HG02981 (cell line): ENCODE results near the gene MLPH.
"Not testable (repeated sequence)": the region's sequence is repeated elsewhere in the genome, so short reads cannot be mapped to it uniquely, and the experiment has no call there.

Experiments
- ATAC-seq: cut with Tn5 transposase; IDR thresholded peaks from one replicate; pipeline ENCODE4 v1.9.1; 2021; ENCODE audit warnings: mild to moderate bottlenecking, moderate library complexity; ENCODE audit not compliant: unreplicated experiment

Gene MLPH

DNA sequence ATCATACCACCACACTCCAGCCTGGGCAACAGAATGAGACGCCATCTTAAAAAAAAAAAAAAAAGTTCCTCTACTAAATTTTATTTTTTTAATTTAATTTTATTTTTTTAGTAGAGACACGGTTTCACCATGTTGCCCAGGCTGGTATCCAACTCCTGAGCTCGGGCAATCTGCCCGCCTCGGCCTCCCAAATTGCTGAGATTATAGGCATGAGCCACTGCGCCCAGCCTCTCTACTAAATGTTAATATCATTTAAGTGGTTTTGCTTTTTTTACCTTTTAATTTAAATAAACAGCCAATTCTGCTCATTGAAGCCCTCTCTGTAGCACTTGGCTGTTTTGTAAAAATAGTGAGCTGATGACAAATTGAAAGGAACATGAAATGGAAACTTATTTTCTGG is 94.3 kb downstream of the MLPH start:
- ATAC-seq, result no peak

DNA sequence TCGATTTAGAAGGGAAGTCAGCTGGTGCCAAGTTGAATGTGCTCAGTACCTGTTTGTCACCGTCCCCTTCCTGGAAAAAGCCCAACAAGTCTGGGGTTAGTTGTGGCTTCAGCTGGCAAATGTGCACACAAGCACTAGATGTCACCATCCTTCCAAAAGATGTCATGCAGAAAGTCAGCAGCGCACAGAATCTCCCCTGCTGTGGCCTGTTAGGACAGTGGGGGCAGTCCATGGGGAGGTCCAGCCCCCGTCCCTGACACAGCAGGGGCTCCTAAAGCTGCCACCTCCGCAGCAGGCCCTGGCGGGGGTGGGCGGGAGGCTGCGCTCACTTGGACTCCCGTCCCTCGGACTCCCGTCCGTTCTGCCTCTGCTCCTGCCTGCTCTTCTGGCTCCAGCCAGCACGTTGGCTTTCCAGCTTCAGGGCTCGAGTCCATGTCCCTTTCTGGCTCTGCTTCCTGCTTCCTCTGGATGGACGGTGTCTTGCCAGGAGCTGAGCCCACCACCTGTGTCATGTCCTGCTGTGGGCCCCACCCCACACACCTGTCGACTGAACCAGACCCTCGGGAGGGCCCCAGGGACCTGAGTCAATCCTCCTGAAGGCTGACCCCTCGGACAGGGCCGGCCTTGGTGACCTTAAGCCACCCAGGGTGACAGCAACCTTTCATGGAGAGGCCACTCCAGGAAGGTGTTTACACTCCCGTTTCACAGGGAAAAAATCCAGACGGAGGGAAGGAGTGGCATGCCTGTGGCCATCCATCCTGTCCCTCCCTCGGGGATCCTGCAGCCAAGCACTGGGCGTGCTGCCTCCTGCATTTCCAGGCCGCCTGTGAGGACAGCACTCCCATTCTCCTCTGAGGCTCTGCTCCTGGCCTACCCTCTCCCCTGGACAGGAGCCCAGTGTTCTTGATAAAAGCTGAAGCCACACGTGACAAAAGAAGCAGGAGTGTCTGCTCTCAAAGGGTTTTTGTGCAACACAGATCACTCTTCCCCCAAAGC is 95.0 kb downstream of the MLPH start:
- ATAC-seq, result no peak

DNA sequence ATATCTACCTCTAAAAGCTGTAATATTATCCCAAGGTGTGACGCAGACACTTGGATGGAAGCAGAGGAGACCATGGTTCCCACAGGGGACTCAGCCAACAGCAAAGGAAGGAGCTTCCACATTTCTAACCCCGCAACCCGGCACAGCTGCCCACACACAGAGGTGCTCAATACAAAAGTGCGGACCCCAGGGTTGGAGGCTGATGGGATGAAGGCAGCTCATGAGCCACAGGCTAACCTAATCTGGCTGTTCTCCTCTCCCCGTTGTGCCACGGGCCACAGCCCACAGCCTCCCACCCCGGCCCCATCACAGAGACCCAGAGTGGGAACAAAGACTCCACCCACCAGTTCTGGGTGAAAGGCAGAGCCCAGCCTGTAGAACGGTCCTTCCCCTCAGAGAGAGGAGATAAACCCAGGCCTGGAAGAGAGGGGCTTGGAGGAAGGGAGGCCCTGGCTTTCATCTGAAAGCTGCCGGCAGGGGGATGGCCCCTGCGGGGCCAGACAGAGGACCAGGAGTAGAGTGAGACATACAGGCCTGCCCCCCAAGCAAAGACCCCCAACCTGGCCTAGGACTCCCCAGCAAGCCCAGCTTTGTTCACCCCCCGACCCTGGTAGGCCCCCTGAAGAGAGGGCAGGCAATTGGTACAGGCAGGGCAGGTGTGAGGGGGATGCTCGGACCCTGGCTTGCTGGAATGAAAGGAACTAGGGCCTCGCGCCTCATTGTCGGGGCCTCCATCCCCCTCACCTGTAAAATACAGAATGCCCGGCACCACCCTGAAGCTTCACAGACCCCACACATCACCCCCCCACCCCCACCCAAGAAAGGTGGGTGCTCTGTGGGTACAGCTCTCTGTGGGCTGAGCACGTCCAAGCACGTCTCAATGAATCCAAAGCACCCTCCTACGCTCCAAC is 96.6 kb downstream of the MLPH start:
- no peak for ATAC-seq

DNA sequence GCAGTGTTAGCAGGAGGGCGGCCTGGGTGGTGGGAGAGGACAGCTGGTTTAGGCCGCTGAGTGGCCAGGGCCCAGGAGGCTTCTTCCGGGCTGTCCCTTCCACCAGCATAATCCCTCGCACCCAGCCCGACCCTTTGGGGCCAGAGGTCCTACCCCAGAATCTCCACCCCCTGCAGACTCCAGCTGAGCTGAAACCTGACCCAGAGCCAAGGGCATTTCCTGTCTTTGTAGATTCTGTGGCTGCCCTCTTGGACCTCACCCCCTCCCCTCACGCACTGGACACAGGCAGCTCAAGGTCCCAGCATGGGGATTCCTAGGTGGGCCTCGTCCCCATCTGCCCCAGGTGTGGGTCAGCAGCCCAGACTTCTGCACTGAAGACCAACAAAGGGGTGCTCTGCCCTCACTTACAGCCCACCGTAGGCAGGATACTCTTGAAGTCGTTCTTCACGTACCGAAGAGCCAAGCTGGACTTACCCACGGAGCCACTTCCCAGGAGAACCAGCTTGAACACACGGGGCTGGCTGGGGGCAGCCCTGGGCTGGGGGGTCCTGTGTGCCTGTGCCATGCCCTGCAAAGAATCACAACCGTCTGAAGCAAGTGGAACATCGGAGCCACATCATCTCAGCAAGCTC is 98.7 kb downstream of the MLPH start:
- no peak for ATAC-seq

DNA sequence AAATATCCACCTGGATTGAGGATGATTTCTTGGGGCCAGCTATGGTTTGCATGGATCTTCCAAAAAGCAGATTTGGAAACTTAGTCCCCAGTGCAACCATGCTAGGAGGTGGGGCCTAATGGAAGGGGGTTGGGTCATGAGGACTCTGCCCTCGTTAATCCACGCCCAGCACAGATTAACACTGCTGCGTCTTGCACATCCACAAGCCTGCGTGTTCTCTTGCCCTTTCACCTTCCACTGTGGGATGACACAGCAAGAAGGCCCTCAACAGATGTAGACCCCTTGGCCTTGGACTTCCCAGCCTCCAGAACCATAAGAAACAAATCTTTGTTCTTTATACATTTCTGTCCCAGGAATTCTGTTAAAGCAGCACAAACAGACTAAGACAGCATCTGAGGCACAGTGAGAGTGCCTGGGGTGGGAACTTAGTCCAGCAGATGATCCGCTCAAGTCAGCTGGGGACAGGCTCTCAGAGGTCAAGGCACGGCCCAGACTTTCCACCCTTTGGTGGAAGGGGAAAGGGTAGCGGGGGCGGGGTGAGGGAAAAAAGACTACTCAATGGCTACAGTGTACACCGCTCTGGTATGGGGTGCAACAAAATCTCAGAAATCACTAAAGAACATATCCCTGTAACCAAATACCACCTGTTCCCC is 101.1 kb downstream of the MLPH start:
- ATAC-seq, result no peak

DNA sequence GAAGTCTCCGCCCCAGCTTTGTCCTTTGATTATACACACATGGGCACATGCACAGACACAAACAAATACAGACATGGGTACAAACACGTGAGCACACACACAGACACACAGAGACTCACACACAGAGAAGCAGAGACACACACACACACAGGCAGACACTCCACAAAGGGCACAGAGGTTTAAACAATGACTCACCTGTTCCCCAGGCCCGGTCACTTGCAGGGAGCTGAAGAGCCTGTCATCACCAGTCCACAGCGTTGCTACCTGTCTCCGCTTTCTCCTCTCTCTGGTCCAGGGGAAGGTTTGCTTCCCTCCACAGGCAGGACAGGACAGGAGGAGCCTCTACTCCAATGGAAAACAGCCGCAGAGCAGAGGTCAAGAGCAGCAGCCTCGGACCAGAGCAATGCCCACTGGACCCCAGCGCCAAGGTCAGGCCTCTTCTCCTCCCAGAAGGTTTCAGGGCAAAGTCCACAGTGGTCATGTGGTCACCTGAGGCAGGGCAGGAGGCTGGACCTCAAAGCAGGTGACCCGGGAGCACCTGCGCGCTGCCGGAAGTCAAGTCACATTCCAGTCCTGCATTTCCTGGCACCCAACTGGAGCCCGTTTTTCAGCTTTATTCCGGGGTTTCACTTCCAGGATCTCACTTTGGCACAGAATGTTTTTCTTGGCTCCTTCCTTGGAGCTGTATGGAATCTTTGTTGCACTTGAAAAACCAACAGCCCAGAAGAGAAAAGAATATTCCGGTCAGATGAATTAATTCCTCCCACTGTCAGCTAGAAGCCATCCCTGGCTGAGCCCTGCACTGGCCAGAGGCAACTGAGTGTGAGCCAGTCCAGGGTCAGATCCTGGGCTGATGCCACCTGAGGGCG is 103.5 kb downstream of the MLPH start, which contains the start of gene RAB17:
Gene RAB17, minus strand, starts transcription at position 463 of the 869 bp plus-strand sequence. CDS start 4,580 bp downstream, outside the sequence.
- no peak for ATAC-seq

DNA sequence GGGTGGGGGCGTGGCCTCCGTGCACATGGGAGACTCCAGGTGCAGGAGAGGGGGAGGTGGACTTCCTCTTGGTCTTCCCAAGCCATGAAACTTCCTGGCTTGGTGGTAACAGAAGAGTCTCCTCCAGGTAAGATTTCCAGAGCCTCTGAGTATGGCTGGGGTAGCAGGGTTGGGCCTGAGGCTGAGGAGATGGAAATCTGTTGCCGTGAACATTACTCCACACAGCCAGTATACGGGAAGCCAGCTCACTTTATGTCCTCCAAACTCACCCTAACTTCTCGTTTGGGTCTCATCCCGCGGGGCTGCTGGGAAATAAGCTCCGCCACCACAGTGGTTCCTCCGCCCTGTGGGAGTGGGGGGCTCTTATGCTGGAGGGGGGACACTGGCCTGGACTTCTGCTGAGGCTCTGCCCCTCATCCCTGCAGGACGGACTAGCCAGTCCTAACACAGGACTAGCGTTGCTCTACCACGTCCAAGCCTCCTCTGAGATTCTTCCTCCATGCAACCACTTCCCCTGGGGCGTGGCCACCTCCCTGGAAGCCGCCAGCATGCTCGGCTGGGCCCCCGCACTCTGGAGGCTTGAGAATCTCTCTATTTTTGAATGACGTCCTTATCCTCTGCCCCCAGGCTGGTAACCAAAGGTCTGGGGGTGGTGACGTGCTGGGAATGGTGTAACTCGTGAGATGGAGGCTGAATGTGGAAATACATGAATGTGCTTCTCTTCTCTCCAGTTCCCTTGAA is 104.3 kb downstream of the MLPH start:
- no peak for ATAC-seq

DNA sequence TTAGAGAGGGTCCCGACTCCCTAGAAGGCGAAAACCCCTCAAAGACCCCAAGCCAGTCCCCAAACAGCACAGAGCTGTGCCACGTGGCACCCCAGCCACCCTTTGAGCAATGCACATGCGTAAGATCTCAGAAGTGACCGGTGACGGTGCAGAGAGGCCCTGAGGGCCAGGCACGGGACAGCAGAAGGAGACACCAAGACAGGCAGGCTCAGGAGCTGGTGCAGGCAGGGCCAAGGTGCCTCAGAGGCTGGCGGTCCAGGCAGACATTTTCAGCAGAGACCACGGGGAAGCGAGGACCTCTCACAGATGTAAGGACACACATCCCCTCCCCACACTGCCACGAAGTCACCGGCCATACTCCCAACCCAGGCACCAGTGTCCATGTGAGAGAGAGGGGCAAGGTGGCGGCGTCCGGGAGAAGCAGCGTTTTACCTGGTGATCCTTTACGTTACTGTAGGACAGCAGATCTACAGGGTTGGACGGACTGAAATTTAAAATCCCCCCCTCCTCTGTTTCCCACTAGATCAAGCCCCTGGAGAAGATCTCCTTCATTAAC is 105.5 kb downstream of the MLPH start:
- no peak for ATAC-seq

DNA sequence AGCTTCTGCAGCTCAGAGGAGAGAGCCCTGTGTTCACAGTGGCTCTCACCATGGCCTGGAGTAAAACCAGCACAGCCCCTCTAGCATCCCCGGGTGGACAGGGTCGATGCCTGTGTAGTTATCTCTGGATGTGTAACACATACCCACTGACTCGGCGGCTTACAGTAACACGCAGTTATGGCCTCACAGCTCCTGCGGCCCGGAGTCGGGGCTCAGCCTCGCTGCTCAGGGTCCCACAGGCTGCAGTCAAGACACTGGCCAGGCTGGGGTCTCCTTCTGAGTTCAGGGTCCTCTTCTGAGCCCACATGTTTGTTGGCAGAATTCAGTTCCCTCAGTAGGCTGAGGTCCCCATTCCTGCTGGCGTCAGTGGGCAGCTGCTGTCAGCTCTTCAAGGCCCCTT is 106.0 kb downstream of the MLPH start:
- ATAC-seq, result no peak

DNA sequence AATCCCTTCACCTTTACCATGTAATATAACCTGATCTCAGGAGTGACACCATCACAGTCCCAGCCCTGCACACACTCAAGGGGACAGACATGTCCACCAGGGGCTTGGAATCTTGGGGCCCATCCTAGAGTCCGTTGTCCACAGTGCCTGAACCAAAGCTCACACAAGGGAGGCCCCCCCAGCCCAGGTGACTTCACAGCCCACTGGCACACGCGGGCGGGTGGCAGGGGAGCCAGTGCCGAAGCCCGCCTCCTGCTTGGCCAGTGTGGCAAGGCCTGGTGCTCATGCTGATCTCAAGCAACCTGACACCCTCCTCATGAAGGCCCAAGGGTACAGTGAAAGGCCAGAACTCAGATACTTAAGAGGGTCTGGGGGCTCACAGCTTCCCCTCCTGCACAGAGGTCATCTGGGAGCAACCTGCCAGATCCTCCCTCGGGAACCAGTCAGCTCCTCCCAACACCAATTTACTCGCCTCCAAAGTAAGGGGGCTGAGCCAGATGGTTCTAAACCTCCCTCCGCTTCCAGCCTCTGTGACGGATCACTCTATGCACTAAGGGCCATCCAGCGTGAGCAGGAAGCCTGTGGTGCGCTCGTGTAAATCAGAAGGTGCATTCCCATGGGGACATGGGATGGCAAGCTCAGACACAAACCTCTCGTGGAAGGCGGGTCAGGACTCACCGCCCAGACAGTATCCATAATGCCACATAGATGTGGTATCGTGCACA is 106.7 kb downstream of the MLPH start:
- no peak for ATAC-seq

DNA sequence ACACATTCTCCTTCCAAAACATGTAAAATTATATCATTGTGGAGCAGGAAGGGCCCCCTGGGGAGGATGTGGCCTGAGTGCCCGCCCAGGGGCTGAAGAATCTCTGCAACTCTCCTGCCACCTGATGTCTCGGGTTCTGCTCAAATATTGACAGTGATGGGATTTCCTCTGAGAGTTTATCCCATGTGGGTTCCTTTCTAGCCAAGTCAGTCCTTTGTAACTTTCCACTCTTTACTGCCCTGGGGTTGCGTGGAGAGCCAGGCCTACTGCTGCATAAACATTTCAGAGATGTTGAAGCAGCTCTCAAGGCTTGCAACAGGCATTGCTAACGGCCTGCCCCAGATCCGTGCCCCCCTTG is 107.4 kb downstream of the MLPH start:
- no peak for ATAC-seq

DNA sequence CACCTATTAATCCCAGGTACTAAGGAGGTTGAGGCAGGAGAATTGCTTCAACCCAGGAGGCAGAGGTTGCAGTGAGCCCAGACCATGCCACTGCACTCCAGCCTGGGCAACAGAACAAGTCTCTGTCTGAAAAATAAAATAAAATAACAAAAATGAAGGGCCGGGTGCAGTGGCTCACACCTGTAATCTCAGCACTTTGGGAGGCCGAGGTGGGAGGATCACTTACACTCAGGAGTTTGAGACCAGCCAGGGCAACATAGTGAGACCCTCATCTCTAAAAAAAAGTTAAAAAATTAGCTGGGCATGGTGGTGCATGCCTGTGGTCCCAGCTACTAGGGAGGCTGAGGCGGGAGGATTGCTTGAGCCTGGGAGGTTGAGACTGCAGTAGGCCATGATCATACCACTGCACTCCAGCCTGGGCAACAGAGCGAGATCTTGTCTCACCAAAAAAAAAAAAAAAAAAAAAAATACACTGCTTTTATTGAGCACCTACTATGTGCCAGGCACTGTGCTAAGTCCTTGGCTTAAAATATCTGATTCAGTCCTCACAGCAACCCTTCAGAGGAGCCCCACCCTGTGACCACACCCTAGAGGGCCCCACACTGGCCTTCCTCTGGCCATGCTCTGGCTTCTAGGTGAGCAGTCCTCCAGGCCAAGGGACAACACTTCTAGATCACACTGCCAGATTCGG is 108.9 kb downstream of the MLPH start:
- not testable (repeated sequence) for ATAC-seq

DNA sequence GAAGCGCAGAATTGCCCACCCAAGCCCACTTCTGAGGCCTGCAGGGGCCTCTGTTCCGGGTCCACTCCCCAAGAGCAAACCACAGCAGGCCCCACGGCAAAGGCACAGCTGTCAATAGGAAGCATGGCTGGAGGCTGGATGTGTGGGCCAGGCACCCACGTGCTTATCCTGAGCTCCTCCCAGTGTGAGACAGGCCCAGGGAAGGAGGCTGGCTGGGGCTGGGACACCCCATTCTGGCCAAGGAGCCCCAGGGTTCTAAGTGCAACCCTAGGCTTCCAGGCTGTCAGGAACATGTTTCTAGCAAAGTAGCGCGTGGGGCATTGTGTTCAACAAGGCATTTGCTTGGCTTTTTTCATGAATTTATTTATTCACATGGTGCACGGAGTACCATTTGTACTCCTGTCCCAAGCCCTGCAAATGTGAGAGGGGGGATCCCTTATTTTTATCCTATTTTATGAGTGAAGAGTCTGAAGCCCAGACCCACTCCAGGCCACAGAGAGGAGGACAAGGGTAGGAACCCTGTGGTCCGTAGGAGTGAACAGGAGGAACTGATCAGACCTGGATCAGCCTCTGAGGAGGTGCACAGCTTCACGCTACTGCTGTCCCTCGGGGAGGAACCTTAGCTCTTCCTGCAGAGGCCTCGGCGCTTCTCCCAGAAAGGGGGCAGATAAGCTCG is 109.6 kb downstream of the MLPH start:
- no peak for ATAC-seq

DNA sequence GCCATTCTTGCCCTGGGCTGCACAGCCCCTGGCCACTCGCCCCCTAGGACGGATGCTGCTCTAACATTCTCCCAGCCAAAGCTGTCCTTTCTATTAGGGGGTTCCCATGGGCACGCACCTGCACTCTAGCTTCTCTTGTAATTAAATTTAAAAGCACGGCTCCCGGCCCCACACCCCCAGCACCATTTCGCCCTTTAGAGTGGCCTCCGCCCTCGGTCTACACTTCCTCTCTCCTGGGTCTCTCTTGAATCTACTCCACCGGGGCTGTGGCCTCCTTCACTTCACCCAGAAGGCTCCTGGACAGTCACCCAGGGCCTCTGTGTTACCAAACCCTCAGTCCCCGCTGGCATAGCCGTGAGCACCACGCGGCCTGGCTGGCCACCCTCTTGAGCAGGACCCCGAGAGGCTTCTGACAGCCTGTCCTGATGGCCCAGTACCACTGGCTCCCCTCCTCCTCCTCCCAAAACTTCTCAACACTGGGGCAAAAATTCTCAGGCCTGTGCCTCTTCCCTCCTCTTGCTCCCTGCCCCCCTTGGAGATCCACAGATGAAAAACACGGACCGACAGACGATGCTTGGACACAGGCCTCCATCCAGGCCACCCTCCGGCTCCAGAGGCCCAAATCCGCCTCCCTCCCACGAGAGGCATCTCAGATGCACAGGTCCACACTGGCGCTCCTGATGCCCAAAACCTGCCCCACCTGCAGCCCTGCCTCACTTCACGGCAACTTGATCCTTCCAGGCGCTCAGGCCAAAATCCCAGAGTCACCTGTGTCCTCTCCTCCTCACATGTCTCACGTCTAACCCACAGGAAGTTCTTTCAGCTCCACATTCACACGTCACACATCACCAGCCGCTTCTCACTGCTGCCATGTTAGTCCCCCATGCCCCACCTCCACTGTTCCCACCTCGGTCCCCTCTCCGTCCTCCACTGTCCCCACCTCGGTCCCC is 110.4 kb downstream of the MLPH start:
- no peak for ATAC-seq

DNA sequence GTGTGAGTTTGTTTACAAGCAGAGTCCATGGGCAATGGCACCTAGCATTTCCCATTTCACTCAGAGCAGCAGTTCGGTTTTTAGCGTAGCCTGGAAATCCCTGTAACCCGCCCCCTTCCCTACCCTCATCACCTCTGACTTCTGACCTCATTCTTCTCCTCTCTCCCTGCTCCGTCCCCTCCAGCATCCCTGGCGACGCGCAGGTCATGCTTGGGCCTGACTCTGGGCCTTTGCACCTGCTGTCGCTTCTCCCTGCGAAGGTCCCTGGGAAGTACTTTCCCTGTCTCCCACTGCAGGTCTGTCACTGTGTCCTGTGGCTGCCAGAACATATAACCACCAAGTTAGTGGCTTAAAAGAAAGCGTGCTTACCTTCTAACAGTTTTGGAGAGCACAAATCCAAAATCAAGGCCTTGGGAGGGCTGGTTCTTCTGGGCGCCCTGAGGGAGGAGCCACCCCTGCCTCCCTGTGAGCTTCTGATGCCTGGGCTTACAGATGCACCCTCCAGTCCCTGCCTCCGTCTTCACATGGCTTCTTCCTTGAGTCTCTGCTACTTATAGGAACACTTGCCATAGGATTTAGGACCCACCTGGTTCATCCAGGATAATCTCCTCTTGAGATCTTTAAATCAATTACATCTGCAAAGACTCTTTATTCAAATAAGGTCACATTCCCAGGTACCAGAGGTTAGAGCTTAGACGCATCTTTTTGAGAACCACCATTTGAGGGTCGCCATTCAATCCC is 111.6 kb downstream of the MLPH start:
- ATAC-seq, result no peak
